RPMI8226 (cell line): ENCODE data around the gene FICD.

Experiments
- DNase-seq: peaks from one replicate; pipeline ENCODE4 v3.0.0-alpha.2; 2015

FICD gene

DNA sequence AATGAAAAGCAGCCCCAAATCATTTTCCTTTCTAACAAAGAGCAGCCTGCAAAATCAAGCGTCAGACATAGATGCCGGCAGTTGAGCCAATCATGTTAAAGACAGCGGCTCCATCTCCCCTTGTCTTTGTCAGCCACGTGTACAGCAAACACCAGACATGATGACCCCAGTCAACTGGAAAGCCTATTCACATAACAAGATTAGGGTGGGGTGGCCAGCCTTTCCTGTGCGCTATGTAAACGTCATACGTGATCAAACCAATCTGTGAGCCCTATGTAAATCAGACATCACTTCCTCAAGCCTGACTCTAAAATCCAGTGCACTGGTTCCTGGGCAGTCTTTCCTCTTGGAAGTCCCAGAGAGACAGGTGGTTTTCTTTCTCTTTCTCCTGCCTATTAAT, 9.9 kb upstream of the FICD start:
- no peak for DNase-seq

DNA sequence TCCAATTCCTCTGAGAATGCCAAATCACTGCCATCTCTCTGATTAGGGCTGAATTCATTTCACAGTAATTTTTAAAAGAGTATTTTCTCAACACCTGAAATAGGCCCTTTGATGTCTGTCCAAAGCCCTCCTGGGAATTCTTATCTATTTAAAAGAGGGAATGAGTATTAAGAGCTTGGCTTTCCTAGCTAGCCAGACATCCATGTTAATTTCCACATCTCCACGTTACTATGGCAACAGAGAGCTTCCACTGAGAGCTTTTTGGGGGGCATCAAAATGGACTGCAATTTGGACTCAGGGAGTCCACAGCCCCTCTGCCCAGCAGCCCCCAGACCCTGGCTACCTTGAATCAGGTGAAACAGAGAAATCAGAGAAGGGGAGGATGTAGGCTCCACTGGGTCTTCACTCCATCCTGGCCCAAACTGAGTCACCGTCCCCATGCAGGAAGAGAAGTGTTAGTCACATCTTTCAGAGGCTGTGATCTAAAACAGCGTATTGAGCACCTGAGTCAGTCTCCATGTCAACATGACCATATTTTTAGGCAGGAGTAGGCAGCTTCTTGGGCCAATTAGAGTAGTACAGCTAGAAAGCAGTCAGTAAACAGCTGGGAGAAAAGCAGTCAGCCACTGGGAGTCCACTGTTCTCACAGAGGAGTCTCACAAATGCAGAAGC, 7.0 kb upstream of the FICD start:
- DNase-seq, result no peak

DNA sequence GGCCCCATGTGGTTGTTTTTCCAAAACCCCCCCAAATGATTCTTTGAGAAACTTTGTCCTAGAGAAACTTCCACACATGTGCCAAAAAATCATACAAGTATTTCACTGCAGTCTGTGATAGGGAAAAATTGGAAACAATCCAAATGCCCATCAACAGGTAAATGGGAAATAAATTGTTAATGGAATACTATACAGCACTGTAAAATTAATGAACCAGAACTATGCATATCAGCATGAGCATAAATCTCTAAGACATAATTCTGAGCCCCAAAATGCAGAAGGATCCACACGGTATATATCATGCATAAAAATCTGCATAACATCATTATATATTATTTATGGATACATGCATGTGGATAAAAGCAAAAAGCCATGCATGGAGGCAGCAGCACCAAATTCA, 5.3 kb upstream of the FICD start:
- no peak for DNase-seq

DNA sequence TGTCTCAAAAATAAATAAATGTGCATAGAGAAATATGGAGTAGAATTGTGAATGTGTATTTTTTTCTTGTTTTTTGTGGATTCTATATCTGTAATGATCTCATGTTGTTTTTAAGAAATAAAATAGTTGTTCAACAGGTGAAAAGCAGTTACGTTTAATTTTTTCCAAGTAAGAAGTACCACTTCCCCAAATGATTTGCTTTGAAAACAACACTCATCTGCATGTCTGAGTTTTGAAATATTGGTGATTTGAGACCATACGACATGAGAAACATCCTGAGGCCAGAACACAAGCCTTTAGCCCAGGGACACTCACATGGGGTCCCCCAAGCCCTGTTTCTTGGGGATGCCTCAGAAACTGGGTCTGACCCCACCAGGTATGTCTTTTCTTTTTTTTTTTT, 4.2 kb upstream of the FICD start:
- no peak for DNase-seq

DNA sequence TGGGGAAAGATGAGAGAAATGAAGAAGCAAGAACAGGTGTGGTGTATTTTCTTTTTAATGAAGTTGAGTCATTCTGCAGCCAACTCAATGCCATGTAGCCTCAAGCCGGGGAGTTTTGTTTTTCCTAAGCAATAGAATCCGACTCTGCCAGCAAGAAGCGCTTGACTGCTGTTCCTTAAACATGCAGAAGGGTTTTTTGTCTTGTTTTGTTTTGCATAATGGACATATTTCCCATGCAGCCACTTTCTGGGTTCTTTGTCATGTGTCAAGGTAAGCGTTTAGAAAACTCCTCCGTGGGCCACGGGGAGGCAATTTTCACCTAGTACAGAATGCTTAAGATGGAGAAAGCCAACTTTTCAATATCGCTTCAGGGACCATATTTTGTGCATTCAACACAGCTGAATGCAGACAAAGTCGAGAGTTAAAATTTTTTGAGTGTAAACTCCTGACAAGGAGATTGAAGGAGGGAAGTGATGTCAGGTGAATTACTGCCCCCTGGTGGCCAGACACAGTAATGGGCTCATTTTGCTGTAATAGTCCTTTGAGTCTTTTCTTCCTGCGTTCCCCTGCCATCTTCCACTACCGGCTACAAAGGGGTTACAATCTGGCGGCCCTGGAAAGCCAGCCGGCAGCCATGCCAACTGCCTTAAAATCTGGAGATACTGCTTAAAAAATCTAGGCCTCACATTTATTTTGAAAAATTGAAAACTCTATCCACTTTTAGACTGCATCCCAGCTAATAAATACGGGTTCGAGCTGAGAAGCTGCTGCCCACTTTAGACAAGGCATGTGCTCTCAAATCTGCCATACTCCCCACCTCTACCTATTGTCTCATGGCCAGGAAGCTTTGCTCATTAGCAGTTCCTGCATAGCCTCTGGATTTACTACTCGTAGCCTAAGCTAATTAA, 3.2 kb upstream of the FICD start:
- peak; percentile 78 for DNase-seq

- DNase-seq, result no peak
Measured at GRCh38 chr12:108514468-108514972, 557 bp upstream of the FICD start.

DNA sequence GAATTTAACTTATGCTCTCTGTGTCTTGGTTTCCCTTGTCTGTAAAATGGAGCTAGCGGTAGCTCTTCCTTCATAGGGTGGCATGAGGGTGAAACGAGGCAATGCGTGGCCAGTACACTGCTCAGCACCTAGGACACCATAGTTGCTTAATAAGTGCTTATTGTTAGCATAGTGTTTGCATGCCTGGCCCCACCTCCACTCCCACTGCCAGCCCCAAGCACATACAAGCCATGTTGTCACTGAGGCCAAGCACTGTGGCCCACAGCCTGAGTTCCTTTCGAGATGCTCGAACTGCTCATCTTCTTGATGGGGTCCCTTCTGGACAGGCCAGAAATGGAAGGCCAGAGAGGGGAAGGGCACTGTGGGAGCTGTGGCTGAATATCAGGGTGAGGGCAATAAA, 839 bp downstream of the FICD start:
- peak; percentile 32 for DNase-seq

- DNase-seq, result peak; percentile 39
Measured at GRCh38 chr12:108516511-108517275, 1.6 kb downstream of the FICD start.

- DNase-seq, result no peak
Measured at GRCh38 chr12:108517288-108518100, 2.4 kb downstream of the FICD start.

- DNase-seq, result no peak
Measured at GRCh38 chr12:108518101-108518715, 3.1 kb downstream of the FICD start.

GRCh38 chr12:108518716-108519496, 3.8 kb downstream of the FICD start:
- no peak for DNase-seq

- DNase-seq, result no peak
Measured at GRCh38 chr12:108519558-108519957, 4.5 kb downstream of the FICD start.

- DNase-seq, result no peak
Measured at GRCh38 chr12:108523365-108523764, 8.3 kb downstream of the FICD start.

- no peak for DNase-seq
Measured at GRCh38 chr12:108525681-108526080, 10.6 kb downstream of the FICD start.

DNA sequence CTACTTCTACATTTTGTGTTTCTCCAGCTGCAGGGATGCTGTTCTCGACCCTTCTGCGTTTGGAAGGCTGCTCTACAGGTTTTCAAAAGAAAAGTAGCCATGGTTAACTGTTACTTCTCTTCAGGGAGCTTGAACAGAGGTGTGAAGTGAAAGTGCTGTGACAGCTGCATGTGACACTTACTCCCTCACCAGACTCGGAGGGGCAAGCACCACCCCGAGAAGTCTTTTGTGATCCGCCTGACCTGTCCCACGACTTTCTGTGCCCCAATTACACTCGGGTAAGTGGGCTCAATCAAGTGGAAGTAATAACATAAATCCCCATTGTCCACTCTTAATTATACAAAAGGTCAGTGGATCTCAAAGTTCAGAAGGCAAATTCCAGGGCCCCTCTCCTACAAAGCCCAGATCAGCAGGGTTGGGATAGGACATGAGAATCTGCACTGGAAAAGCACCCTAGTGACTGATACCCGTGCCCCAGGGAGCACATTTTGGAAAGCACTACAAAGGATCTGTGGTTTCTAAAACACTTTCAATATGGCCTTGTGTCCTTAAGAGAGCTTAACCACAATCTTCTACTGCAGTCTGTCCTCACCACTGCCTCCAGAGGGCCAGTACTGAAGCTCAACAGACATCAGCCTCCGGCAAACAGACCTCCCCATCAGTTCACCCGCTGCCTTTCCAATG, 11.5 kb downstream of the FICD start:
- no peak for DNase-seq

DNA sequence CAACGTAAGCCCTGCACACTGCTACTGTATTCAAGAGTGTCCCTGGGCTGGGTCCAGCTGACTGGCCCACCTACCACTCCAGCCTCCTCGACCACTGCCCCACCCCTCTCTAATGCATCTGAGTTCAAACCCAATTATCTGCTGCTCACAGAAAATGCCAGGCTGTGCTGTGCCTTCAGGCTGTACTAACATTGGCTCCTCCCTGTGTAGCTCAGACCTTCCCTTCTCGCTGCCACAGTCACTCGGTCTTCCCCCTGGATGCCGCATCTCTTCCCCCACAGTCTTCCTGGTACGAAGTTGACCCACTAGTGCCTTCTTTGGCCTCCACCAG, 12.1 kb downstream of the FICD start:
- DNase-seq, result no peak

DNA sequence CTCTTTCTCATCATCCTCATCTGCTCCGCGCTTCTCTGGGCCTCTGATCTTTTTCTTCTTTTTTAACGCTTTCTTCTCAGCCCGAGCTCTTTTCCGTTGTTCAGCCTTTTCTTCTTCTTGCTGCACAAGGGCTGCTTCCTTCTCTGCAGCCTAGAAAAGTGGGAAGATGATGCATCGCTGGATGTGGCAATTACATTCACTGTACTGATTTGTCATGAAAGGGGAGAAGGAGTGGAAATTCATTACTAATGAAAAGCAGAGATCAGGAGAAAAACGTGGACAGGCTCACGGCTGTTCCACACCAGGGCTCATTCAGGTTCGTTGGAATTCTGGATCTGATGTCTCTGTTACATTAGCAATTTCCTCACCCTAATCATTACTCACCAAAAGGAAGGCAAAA, 15.1 kb downstream of the FICD start:
- DNase-seq, result no peak

GRCh38 chr12:108531929-108532848, 17.1 kb downstream of the FICD start:
- no peak for DNase-seq

GRCh38 chr12:108538146-108538545, 23.1 kb downstream of the FICD start:
- DNase-seq, result no peak
